HG03378 (cell line): Measurements from ENCODE around the gene GSTCD.

Experiments
- ATAC-seq: cut with Tn5 transposase; IDR thresholded peaks from one replicate; pipeline ENCODE4 v1.9.1; 2021; ENCODE audit warnings: mild to moderate bottlenecking, moderate library complexity; ENCODE audit not compliant: unreplicated experiment

Gene GSTCD

DNA sequence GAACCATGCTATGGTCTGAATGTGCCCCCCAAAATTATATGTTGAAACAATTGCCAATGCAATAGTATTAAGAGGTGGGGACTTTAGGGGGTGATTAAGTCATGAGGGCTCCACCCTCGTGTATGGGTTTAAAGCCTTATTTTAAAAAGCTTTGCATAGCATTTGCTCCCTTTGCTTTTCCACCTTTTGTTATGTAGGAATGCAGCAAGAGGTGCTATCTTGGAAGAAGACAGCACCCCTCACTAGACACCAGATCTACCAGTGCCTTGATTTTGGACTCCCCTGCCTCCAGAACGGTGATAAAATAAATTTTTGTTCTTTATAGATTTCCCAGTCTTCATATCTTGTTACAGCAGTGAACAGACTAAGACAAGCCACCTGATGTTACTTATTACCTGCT, 163.4 kb downstream of the GSTCD start:
- ATAC-seq = no peak

DNA sequence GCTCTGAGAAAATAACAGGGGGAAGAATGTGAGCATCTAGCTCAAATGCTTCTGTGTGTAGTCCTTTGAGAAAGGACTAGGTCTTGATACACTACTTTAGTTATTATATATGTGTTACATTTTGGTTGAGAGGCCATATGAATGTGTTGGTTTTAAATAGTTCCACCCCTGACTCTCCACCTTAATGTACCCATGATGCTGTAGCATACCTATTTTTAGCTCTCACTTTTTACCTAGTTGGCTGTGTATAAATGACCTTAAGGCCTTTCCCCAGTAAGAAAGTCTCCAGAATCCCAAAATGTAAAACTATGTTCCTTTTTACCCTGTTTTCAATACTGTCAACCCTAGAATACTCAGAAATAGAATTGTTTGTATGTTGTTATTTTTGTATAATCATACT, 166.6 kb downstream of the GSTCD start:
- no peak for ATAC-seq

DNA sequence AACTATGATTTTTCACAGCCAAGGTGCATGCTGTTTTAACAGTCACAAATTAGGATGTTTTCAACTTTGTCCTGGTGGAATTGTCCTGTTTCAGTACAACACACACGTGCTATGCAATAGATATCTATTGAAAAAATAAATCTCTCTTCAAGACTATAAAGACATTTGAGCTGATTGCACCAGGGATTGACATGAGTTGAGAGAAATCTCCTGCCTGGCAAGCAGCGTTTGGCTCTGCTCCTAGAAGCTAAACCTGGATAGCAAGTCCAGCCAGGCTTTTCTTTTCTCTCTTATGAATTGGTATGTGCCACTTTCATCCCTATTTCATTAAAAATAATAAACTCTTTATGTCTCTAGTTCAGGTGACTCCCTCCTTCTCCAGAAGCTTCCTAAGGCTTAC, 170.1 kb downstream of the GSTCD start:
- ATAC-seq = no peak

DNA sequence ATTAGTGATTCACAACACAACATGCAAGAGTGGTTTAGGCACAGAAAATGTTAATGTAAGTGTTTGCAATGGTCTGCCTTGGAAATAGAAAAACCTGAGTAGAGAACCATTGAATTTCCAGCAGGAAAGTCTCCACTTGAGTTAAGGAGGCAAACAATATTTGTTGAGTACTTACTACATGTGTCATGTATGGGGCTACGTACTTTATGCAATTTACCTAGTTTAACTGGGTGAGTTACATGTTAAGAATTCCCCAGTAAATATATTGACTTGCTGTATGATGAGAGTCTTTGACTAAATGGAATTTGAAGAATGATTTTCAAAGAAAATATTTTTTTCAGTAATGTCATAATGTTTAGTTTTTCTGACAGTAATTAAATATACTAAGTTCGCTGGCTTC, 178.9 kb downstream of the GSTCD start:
- no peak for ATAC-seq

DNA sequence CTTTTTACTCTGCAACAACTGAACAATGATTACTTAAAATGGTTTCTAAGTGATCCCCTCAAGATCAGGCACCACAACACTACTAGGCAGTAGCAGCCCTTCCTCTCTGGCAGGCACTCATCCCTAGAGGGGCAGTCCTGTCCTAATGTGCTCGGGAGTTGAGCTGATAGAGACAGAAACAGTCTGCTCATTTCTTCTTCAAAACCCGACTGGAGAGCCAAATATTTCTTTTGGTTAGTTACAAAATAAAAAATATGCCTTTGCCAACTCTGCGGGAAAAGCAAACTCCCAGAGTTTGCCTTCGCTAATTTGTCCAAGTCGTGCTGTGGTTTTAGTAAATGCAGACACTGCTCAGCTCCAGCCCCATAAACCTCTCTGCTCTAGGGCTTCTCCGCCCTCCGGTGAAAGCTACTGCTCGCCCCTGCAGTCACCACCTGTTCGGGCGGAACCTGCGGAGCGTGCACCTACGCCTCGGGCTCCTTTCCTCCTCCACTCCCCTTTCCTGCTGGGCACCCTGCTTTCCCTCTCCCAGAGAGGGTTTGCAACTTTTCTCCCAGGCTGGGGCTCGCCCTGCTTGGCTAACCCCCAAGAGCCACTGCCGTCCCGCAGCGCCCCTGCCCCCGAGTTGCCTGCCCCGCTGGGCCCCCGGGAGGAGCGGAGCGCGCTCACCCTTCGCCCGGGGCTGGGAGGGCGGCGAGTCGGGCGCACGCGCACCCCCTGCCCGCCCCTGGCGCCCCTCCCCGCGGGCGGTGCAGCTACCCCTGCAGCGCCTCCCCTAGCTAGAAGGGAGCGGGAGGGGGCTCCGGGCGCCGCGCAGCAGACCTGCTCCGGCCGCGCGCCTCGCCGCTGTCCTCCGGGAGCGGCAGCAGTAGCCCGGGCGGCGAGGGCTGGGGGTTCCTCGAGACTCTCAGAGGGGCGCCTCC, 186.3 kb downstream of the GSTCD start, which contains the start of gene NPNT:
NPNT (plus strand) TSS at position 812 of the 923 bp plus-strand sequence. CDS start 182 bp downstream, outside the sequence.
- peak; percentile 37 for ATAC-seq

DNA sequence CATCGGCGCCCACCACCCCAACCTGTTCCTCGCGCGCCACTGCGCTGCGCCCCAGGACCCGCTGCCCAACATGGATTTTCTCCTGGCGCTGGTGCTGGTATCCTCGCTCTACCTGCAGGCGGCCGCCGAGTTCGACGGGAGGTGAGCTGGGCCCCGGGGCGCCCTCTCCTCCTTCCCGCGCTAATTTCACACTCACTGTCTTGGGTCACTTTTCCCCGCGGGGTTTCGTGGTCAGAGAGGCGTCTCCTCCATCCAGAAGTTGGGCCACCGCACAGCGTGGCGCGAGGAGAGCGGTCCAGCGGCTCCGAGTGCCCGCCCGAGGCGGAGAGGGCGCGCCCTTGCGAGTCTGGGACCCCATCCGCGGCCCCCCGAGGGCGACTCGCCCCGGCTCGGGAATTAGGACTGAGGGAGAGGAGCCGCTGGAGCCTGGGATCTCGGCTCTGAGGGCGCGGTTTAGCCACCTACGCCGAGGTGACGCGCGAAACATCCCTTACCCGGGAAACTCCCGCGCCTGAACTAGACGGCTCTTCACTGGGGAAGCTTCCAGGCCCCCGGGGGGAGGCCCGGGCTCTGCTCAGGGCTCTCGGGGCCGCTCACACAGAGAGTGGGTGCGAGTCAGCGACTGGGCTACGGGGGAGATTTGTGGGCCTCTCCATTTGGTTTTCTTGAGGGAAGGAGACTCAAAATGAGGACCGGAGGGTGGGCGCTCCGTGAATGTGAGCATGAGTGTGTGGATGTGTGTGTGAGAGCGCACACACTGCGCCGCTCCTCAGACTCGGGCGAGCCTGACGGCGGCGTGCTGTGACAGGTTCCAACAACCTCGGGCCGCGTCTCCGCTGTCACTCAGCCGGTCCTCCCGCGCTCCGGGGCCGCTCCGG, 187.2 kb downstream of the GSTCD start:
- ATAC-seq = peak; percentile 44

DNA sequence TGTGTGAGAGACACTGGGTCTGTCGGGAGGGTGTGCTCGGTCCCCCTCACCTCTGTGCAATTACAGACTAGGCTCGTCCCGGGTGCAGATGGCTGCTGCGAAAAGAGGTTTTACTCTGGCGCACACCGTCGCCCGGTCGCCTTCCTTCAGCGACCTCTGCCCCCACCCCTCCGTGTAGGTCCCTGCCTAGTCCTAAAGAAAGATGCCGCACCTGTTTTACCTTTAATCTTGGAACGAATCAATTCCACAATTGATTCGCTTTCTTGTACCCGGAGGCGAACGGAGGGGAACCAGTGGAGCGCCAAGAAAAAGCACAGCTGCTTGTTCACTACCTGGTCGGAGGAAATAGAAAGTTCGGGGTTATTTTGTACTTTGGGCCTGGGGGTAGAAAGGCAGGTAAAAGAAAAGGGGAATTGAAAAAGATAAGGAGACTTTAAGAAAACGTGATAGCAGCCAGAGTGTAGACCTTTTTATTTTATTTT, 187.9 kb downstream of the GSTCD start:
- ATAC-seq = no peak
